ENCODE data around the gene TMTC2.

TMTC2 gene

DNA sequence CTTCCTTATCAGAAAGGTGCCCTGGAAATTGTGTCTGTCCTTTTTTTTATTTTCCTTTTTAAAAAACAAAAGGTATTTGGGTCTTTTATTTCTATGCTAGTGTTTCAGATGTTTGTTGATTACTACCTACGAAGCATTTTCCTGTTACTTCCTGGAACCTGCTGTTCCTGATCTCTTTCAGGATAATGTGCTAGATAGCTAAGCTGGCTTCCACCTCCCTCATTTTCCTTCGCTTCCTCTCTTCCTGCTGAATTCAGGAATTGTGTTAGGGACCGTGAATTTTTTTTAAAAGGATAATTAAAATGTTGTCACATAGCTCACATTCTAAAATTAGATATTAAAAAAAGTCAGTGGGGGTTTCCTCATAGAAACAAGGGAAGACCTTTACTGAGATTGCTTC lies 27.7 kb downstream of the TMTC2 start:
- Histone ChIP-seq H3K36me3 (ENCODE audit: insufficient read depth, low read length) (no peaks in the 10 kb centered on the region), H3K27me3 (ENCODE audit: insufficient read depth, low read length) (no peaks in the 10 kb centered on the region), H3K79me2 (ENCODE audit: insufficient read depth, low read length) (no peaks in the 10 kb centered on the region), H3K27ac (ENCODE audit: low read depth, low read length, poor library complexity, severe bottlenecking) (no peak overlapping the region), H3K9ac (ENCODE audit: low read length) (no peak overlapping the region), H2AFZ (ENCODE audit: low read length) (no peak overlapping the region), H3F3A (ENCODE audit: insufficient read depth, low read length) (no peaks in the 10 kb centered on the region), H4K20me1 (ENCODE audit: insufficient read depth, low read length) (no peaks in the 10 kb centered on the region), H3K9me3 (ENCODE audit: low read length) (no peaks in the 10 kb centered on the region), H3K4me2 (ENCODE audit: low read length) (no peak overlapping the region), H3K4me3 (ENCODE audit: low read depth, low read length, poor library complexity, severe bottlenecking) (no peak overlapping the region), H3K9me2 (ENCODE audit: low read depth, low read length) (no peaks in the 10 kb centered on the region), H3K4me1 (ENCODE audit: insufficient read depth, low read length, severe bottlenecking) (peaks cover 2% of the 10 kb centered on the region)
- no peak for TF ChIP-seq EZH2 (IDR thresholded peaks at IDR 0.05; ENCODE audit: borderline replicate concordance, low read length)
- TF ChIP-seq, protein P1, sequence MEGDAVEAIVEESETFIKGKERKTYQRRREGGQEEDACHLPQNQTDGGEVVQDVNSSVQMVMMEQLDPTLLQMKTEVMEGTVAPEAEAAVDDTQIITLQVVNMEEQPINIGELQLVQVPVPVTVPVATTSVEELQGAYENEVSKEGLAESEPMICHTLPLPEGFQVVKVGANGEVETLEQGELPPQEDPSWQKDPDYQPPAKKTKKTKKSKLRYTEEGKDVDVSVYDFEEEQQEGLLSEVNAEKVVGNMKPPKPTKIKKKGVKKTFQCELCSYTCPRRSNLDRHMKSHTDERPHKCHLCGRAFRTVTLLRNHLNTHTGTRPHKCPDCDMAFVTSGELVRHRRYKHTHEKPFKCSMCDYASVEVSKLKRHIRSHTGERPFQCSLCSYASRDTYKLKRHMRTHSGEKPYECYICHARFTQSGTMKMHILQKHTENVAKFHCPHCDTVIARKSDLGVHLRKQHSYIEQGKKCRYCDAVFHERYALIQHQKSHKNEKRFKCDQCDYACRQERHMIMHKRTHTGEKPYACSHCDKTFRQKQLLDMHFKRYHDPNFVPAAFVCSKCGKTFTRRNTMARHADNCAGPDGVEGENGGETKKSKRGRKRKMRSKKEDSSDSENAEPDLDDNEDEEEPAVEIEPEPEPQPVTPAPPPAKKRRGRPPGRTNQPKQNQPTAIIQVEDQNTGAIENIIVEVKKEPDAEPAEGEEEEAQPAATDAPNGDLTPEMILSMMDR (IDR thresholded peaks at IDR 0.05; ENCODE audit: low read length), result no peak

DNA sequence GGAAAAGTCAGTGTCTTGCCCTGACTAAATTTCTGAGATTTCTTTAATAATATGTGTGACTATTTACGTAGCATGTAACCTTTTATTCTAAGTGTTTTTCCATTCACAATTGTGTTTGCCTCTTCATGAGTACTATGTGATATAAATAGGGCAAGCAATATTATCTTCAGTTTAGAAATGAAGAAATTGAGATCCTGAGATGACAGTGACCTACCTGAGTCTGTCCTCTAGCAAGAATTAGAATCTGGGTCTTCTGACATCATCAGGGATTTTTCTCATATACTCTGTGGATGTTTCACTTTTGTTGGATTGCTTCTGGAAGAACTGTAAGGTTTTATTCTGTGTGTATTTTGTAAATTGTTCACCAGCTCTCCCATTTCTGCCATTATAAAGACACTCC lies 35.0 kb downstream of the TMTC2 start:
- Histone ChIP-seq H3K4me3 (ENCODE audit: low read depth, low read length, poor library complexity, severe bottlenecking) (no peak overlapping the region), H3K4me2 (ENCODE audit: low read length) (no peak overlapping the region), H2AFZ (ENCODE audit: low read length) (no peak overlapping the region), H3F3A (ENCODE audit: insufficient read depth, low read length) (no peaks in the 10 kb centered on the region), H4K20me1 (ENCODE audit: insufficient read depth, low read length) (no peaks in the 10 kb centered on the region), H3K9ac (ENCODE audit: low read length) (no peak overlapping the region), H3K27ac (ENCODE audit: low read depth, low read length, poor library complexity, severe bottlenecking) (no peak overlapping the region), H3K4me1 (ENCODE audit: insufficient read depth, low read length, severe bottlenecking) (no peaks in the 10 kb centered on the region), H3K9me3 (ENCODE audit: low read length) (no peaks in the 10 kb centered on the region), H3K36me3 (ENCODE audit: insufficient read depth, low read length) (no peaks in the 10 kb centered on the region), H3K79me2 (ENCODE audit: insufficient read depth, low read length) (no peaks in the 10 kb centered on the region), H3K9me2 (ENCODE audit: low read depth, low read length) (no peaks in the 10 kb centered on the region), H3K27me3 (ENCODE audit: insufficient read depth, low read length) (no peaks in the 10 kb centered on the region)
- TF ChIP-seq EZH2 (IDR thresholded peaks at IDR 0.05; ENCODE audit: borderline replicate concordance, low read length), result no peak
- TF ChIP-seq, protein P1 (IDR thresholded peaks at IDR 0.05; ENCODE audit: low read length), result no peak

DNA sequence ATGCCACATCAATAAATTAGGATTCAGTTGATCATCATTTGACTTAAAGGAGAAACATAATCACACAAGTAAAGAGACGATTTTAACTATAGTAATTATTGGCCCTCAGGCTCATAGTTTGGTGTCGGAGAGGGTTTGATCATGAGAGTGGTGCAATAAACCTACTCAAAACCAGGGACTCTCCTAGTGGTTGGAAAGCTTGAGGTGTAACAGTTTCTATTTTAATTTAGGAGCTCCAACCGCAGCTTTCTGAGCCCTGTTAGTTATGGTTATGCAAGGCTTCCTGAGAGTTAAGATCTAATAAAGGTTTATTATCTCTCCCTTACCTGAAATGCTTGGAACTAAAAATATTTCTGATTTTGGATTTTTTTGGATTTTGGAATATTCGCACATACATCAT lies 36.4 kb downstream of the TMTC2 start:
- no peaks in the 10 kb centered on the region for H3K9me3 ChIP-seq (ENCODE audit: low read length)
- TF ChIP-seq, protein P1 (IDR thresholded peaks at IDR 0.05; ENCODE audit: low read length), result no peak
- no peak for TF ChIP-seq EZH2 (IDR thresholded peaks at IDR 0.05; ENCODE audit: borderline replicate concordance, low read length)
- H3K27me3 ChIP-seq (ENCODE audit: insufficient read depth, low read length), result no peaks in the 10 kb centered on the region
- H3K36me3 ChIP-seq (ENCODE audit: insufficient read depth, low read length), result no peaks in the 10 kb centered on the region
- no peak overlapping the region for H3K4me3 ChIP-seq (ENCODE audit: low read depth, low read length, poor library complexity, severe bottlenecking)
- no peak overlapping the region for H2AFZ ChIP-seq (ENCODE audit: low read length)
- H3K9me2 ChIP-seq (ENCODE audit: low read depth, low read length), result no peaks in the 10 kb centered on the region
- no peaks in the 10 kb centered on the region for H3K4me1 ChIP-seq (ENCODE audit: insufficient read depth, low read length, severe bottlenecking)
- no peak overlapping the region for H3K4me2 ChIP-seq (ENCODE audit: low read length)
- H3K79me2 ChIP-seq (ENCODE audit: insufficient read depth, low read length), result no peaks in the 10 kb centered on the region
- no peaks in the 10 kb centered on the region for H4K20me1 ChIP-seq (ENCODE audit: insufficient read depth, low read length)
- no peak overlapping the region for H3K9ac ChIP-seq (ENCODE audit: low read length)
- H3F3A ChIP-seq (ENCODE audit: insufficient read depth, low read length), result no peaks in the 10 kb centered on the region
- H3K27ac ChIP-seq (ENCODE audit: low read depth, low read length, poor library complexity, severe bottlenecking), result no peak overlapping the region
